HG03521 (cell line): ENCODE data around the gene CRADD.
A peak's percentile ranks its signal among the peaks of the same experiment; 100 is the strongest.
"Not testable (repeated sequence)": the region's sequence is repeated elsewhere in the genome, so short reads cannot be mapped to it uniquely, and the experiment has no call there.

Experiments
- ATAC-seq: cut with Tn5 transposase; IDR thresholded peaks from one replicate; pipeline ENCODE4 v1.9.1; 2021; ENCODE audit warnings: mild to moderate bottlenecking, moderate library complexity; ENCODE audit not compliant: unreplicated experiment

The CRADD gene

DNA sequence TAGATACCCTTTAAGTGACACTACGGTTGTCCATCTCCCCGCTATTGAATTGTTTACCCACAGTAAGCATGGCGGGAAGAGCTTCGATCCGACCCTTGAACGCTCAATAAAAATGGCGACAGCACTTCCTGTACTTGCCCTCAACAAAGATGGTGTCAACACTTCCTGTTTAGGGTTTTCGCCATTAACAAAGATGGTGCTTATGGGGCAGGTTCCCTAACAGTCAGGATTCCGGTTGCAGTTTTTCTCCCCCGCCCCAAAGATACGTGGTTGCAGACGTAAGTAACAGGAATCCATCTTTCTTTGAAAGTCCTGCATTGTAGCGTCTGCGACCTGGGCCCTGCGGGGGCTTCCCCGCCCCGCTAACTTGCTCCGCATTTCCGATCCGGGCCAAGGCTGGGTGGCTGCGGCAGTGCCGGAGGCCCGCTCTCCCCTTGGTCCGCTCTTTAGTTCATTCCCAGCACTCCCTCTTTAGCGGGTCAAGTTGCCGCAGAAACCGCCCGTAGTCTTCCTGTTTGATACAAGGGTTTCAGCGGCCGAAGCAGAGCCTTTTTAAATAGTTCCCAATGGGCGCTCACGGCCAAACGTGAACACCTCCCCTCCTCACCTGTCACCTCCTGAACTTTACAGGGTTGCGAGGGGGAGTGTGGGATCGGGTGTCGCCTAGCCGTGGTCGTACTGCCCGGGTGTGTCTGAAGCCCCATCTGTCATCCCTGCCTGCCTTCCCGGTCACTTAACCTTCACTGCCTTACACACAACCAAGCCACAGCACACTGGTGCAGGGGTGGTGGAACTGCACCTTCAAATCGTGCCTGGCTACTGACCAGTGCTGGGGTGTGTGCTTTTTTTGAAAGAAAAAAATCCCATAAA lies at the start of gene CRADD:
CRADD (plus strand) TSS at position 181 of the 870 bp plus-strand sequence.
- peak; percentile 85 for ATAC-seq

DNA sequence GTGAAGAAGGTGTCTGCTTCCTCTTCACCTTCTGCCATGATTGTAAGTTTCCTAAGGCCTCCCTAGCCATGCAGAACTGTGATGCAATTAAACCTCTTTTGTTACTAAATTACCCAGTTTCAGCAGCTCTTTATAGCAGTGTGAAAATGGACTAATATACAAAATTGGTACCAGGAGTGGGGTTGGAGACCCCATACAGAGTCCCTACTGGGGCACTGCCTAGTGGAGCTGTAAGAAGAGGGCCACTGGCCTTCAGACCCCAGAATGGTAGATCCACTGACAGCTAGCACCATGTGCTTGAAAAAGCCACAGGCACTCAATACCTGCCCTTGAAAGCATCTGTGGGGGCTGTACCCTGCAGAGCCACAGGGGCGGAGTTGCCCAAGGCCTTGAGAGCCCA lies 44.8 kb upstream of the CRADD start:
- no peak for ATAC-seq

DNA sequence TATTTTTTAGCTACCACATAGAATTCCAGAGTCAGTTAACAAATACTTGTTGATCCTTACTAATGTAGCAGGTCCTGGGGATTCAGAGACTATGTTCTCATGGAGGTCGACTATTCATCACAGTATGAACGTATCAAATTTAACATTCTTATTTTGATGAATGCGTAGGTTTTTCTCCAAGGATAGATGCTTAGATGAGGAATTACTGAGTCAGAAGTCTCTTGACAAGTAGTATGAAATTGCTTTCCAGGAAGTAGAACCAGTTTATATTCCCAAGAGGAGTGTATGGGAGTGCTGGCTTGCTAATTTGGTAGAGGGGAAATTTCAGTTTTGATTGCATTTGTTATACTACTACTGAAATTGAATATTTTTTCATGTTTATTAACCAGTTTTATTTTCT lies 42.8 kb upstream of the CRADD start:
- no peak for ATAC-seq

DNA sequence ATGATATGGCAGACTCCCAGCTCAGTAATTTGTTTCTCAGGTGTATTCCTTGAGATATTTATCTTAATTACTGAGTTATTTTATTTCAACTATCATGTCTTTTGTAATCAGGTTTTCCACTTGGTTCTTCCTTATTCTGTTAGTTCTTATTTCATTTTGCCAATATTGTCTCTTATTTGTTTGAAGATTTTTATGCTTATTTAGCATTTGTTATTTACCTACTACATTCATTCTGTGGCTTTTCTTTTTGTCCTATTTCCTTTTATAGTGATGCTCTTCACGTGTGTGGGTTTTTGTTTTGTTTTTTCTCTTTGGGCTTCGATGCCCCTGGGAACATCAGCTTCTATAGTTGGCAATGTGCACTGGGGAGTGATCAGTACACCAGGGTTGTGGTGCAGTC lies 40.5 kb upstream of the CRADD start:
- ATAC-seq = no peak

DNA sequence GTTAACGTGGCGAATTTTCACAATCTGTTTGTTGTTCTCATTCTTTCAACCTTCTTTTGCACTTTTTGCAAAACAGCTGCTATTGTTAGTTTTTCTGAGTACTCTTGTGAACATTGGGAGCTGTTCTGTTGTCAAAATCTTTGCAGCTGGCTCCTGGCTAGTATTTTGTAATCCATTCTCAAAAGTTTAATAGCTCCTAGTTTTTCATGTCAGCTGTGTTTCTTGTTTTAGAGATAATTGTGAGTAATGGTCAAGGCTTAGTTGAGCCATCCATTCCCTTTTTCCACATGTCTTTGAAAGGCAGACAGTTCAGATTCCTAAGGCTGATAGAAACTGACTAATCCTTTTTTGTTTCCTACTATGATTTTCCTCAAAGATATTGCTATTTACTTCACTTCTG lies 39.1 kb upstream of the CRADD start:
- ATAC-seq = no peak

DNA sequence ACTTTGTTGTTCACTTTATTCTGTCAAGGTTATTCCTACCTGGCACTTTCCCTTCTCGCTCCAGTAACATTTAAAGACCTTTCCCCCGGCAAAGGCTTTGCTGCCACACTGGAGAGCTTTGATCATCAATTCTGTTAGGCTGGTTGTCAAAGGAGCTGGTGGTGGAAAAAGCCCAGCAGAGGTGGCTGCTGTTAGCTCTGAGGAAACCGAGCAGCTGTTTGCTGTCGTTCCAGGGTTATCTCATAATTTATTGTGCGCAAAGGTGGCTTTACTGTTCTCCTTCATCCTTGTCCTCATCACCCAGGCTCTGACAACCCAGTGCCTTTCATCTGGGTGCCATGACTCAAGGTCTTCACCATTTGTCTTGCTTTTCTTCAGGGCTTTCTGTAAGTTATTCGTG lies 38.2 kb upstream of the CRADD start:
- ATAC-seq = no peak

DNA sequence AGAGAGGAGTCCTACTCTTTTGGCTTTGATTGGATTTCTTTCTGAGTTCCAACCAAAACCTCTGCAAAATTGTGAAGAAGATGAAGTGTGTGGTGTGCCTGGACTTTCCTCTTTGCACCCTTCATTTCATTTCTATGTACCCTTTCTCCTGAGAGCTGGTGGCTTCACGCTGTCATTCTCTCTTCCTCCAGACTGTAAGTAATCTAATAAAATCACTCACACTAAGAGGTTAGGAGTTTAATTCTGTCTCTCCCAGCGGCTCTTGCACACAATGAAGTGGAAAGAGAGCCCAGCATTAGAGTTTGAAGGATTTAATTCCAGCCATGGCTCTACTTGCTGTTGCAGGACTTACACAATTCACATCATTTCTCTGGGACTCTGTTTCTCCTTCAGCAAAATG lies 37.8 kb upstream of the CRADD start:
- no peak for ATAC-seq

DNA sequence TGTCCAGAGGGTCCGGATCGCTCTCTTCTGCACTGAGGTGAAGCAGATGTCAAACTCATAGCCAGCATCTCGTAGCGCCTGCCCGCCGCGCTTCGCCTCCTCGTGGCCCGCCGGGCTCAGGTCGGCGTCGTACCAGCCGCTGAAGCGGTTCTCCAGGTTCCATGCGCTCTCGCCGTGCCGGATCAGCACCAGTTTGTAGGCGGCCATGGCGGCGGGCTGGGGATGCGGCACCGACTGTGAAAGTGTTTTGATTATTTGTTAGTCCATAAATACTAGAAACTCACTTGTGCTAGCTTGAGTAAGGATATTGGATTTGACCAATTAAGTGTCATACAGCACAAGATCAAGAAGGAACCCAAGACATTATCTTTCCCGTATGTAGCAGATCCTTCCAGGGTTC lies 35.8 kb upstream of the CRADD start:
- ATAC-seq = not testable (repeated sequence)

DNA sequence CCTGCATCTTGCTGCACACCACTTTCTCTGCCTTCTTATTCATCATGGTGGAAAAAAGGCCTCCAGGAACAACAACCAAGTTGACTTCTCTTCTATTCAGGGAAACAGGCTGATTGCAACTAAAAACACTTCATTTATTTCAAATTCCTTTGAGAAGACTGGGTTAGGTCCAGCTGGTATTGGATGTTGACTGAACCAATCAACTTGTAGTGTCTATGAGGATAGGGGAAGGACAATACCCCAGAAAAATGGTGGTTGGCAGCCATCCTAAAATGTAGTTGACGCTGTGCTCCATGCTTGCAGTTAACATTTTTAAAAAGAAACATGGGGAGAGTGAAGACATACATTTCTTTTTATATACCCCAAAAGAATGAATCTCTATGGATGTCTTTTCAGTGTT lies 34.4 kb upstream of the CRADD start:
- no peak for ATAC-seq

DNA sequence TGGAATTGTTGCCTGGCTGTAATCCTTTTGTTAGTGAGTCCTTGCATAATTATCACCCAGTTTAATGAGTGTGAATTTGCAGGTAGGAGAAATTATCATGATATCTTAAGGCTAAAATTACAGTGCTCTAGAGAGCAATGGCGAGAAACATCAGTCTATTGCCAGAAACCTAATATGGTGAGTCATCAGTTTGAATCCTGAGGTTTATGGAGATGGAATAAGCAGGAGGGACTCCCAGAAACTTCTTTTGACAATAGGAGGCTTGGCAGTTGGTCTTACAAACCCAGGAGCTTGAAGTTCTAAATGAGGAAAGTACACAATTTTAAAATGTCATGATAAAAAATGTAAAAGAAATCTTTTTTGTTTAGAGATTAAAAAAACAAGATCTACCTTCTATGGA lies 31.5 kb upstream of the CRADD start:
- ATAC-seq = no peak

DNA sequence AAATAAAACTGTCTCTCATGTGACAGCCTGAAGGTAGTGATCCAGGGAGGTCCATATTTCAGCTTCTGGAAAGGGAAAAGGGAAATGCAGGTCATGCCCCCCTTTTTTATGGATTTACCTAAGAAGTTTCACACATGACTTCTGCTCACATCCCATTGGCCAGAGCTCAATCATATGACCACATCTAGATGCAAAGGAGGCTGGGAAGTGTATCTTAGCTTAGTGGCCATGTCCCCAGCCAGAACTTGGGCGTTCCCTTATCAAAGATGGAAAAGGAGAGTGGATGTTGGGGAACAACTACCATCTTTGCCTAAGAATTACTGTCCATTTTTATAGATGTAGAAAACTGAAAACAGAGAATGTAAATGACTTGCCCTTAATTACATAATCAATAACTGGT lies 26.5 kb upstream of the CRADD start:
- ATAC-seq = no peak

DNA sequence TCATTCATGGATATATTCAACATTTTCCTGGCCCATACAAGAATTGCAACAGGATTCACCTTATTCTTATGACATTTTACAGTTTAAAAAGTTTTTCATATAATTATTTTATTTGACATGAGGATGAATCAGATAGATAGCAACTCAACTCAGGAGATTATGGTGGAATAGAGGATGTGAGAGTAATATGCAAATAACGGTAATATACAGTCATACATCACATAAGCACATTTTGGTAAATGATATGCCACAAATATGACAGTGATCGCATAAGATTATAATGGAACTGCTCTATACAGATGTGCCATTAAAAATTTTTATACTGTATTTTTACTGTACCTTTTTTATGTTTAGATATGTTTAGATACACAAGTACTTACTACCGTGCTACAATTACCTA lies 24.1 kb upstream of the CRADD start:
- ATAC-seq = no peak

DNA sequence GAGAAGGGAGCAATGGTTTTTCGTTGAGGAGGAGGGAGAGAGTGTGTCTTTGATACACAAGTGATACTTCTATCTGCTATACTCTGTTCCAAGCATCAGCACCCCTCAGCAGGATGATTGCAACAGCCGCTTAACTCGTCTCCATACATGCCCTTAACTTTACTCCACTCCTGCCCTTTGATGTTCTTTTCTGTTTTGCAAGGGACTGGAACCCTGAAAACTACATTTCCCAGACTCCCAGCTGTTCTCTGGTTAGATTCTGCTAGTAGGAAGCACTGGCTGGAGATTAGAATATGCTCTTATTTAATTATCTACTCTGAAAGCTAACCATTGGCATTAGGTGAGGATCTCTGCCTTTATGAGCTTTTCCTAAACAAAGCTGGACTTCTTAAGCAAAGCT lies 23.5 kb upstream of the CRADD start:
- ATAC-seq = no peak

DNA sequence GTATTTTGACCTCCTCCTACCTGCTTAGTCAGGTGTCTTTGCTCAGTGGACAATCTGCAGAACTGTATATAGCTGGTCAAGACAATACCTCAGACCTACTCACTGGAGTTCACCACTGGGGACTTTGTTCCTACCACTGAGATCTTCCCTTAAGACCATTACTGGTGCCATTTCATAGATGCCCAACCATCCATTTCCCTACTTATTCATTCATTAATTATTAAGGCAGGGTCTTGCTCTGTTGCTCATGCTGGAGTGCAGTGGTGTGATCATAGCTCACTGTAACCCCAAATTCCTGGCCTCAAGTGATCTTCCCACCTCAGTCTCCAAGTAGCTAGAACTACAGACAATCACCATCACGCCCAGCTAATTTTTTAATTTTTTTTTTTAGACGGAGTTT lies 22.8 kb upstream of the CRADD start:
- ATAC-seq = no peak

DNA sequence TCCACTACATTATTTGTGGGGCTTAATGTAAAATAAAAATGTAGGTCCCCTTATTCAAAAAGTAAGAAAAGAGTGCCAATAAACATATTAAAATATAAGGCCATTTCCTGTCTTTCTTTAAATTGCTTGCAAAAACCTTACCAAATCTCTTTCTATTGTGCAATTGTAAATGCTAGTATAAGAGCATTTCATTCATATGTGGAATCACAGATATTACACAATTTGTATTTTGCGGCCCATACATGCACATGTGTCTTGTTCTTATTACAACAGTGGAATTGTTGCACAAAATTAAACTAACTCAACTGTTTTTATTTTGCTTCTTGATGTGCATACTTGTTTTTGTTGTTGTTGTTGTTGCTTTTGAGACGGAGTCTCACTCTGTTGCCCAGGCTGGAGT lies 20.1 kb upstream of the CRADD start:
- no peak for ATAC-seq

DNA sequence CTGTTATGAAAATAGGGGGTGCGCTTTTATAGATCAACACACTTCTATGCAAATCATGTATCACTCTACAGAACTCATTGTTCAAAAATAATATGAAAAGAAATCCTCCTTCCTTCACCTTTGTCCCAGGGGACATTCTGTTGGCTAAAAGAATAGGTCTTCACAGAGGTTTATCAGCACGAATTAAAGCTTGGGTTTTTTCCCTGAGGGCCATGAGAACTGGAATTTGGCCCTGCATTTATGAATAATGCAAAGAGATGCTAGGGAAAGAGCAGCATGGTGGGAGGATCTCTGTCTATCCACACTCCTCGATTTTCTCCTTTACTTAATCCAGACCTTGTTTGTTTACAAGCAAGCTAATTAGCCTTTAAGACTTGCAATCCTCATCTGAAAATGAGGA lies 16.2 kb upstream of the CRADD start:
- ATAC-seq = no peak

DNA sequence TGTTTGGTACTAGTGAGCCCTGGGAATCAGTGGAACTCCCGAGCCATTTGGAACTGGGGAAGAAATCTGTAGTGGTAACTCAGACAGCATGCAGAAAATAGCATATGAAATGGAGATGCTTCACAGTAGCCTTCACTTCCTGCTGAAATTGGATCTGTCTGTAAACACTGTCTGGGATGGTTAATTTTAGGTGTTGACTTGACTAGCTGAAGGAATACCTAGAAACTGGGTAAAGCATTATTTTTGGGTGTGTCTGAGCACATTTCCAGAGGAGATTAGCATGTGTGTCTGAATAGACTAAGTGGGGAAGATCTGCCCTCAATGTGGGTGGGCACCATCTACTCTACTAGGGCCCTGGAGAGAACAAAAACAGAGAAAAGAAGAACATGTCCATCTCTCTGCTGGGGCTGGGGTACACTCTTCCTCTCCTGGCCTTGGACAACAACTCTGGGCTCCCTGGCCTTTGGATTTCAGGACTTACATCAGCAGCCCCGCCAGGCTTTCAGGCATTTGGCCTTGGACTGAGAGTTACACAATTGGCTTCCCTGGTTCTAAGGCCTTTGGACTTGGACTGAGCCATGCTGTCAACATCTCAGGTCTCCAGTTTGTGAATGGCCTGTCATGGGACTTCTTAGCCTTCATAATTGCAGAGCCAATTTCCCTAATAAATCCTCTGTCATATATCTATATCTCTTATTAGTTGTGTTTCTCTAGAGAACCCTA lies 14.0 kb upstream of the CRADD start:
- ATAC-seq = no peak

DNA sequence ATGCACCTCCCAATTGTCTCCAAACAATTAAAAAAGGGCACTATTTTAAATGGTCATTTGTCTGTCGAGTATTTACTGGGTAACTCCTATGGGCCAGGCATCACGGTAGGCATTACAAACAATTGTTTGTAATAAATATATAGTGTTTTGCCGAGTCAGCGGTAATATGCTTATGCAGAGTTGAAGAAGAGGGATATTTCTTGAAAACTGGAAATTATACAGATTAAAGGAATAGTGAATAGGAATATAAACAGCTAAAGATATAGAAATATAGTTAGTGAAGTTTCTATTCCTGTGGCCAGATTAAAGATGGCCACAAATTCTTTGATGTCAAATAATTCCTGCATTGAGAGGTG lies 13.5 kb upstream of the CRADD start:
- no peak for ATAC-seq

DNA sequence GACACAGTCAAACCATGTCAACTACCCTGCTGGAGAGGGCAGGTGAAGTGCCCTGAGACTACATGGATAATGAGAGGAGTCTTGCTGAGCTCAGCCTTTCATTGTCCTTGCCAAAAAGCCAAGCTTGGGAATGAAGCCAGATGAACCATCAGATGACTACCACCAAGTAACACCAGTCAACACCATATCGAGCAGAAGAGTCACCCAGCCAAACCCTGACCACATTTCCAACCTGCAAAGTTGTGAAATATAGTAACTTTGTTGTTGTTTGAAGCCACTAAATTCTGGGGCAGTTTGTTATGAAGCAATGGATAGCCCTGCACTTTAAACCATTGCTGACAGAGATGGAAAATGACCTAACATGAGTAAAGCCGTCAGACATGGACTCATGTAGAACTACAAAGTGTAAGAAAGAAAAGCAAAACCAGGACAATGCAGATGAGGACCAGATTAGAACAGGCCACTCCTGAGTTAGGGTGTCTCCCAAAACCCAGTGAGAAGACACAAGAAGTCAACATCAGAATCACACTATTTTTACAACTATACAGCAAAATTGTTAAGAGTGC lies 12.5 kb upstream of the CRADD start:
- ATAC-seq = no peak

DNA sequence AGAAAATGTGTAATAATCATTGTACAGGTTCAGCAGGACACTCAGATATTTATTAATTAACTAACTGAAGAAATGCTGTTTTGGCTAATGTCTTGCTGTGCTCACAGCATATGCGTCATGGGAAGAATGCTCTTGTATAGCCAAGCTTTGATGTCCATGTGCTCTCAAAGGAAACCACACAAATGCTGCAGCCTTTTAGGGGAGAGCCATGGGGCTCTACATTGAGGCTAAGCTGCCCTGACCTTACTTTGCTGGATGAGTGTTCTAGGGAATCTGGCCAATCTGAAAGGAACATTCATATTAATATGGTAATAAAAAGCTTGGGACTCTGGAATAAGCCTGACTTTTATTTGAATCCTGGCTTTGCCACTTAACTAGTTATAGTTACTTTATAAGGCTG lies 9.5 kb upstream of the CRADD start:
- ATAC-seq = no peak

DNA sequence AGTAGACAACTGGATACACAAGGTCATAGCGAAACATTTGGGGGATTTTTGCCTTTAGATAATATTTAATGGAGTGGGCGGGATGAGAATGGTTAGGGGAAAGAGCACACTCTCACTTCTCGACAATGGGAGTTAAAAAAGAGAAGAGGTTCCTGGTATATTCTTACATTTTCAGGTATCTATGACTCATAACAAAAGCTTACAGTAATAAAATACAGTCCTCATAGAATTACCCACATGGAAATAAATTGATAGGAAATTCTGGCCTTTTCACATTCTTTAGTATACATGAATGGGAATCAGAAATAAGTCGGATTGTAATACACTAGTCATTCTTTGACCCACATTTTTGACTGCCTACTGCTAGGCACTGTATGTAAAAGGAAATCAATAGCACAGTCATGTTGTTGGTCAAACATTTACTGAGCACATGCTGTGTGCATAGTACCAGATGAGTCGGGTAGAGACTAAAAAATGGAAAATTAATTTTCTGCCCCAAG lies 8.2 kb upstream of the CRADD start:
- ATAC-seq = no peak

DNA sequence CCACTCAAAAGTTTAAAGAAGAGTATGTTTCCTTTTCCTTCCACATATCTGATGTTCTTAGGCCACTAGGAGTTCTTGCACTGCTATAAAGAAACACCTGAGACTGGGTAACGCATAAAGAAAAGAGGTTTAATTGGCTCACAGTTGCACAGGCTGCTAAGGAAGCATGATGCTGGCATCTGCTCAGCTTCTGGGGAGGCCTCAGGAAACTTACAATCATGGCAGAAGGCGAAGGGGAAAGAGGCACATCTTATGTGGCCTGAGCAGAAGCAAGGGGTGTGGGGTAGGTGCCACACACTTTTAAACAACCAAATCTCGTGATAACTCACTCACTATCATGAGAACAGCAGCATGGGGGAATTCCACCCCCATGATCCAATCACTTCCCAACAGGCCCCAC lies 7.7 kb upstream of the CRADD start:
- no peak for ATAC-seq
